ENCODE data around the gene MAP3K13. TPM values are rescaled to one million over a fixed set of nuclear protein-coding genes. Genes with fewer than 3 reads are reported as not detected.

MAP3K13 gene
- total RNA-seq, 2 donors from 2014 or later = 10.1 to 15.4 TPM

DNA sequence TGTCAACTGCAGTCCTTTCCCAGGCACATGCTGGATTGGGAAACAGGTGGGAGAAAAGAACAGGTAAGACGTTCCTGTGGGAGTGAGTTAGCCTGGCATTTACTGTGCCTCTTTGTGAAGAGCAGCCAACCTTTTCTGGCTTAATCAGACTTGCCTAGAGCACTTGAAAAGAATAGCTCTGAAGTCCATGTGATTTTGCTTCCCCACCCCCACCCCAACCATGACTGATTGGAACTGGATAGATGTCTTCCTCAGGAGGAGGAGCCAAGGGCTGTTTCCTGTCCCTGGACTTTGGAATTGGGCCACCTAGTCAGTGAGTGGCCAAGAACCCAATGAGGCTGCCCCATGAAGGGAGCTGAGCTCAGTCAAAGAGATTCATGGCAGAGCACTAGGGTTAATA, 140.6 kb downstream of the MAP3K13 start:
- H3K36me3 Mint-ChIP-seq = no peaks in the 10 kb centered on the region

GRCh38 chr3:185504636-185505035, 141.7 kb downstream of the MAP3K13 start:
- Mint-ChIP-seq H3K36me3 (no peaks in the 10 kb centered on the region), H3K4me3 (no peak overlapping the region), H3K27ac (no peak overlapping the region), H3K4me1 (ENCODE audit: low read depth in 2 of 2) (peaks cover 0 to 3% of the 10 kb centered on the region in 2 donors), H3K27me3 (peaks cover 5 to 7% of the 10 kb centered on the region in 2 donors), H3K9me3 (no peaks in the 10 kb centered on the region)
- no peak for ATAC-seq
- DNase-seq (ENCODE audit: low spot score) = no peak

More for the DNA sequence above, 140.6 kb downstream of the MAP3K13 start:
- Mint-ChIP-seq H3K9me3 (no peaks in the 10 kb centered on the region), H3K27ac (no peak overlapping the region), H3K4me3 (no peak overlapping the region), H3K4me1 (ENCODE audit: low read depth in 2 of 2) (peaks cover 0 to 9% of the 10 kb centered on the region in 2 donors), H3K27me3 (peaks cover 5 to 7% of the 10 kb centered on the region in 2 donors)
- ATAC-seq (no peak), DNase-seq (ENCODE audit: low spot score) (no peak)

GRCh38 chr3:185507883-185508282, 144.9 kb downstream of the MAP3K13 start:
- H3K9me3 Mint-ChIP-seq = no peaks in the 10 kb centered on the region
- H3K4me3 Mint-ChIP-seq = no peak overlapping the region
- H3K36me3 Mint-ChIP-seq = no peaks in the 10 kb centered on the region
- peaks cover 1 to 7% of the 10 kb centered on the region in 2 donors for H3K27me3 Mint-ChIP-seq
- no peak overlapping the region for H3K27ac Mint-ChIP-seq
- H3K4me1 Mint-ChIP-seq (ENCODE audit: low read depth in 2 of 2) = no peaks in the 10 kb centered on the region
- no peak for ATAC-seq
- DNase-seq (ENCODE audit: low spot score) = no peak

GRCh38 chr3:185508335-185508991, 145.5 kb downstream of the MAP3K13 start:
- no peaks in the 10 kb centered on the region for H3K4me1 Mint-ChIP-seq (ENCODE audit: low read depth in 2 of 2)
- H3K27ac Mint-ChIP-seq = no peak overlapping the region
- H3K9me3 Mint-ChIP-seq = no peaks in the 10 kb centered on the region
- H3K4me3 Mint-ChIP-seq = no peak overlapping the region
- H3K27me3 Mint-ChIP-seq = peaks cover 4 to 8% of the 10 kb centered on the region in 2 donors
- H3K36me3 Mint-ChIP-seq = no peaks in the 10 kb centered on the region
- no peak for DNase-seq (ENCODE audit: low spot score)
- ATAC-seq = no peak

- no peaks in the 10 kb centered on the region for H3K4me1 Mint-ChIP-seq (ENCODE audit: low read depth in 2 of 2)
- ATAC-seq = no peak
Measured at GRCh38 chr3:185511711-185512110, 148.8 kb downstream of the MAP3K13 start.

DNA sequence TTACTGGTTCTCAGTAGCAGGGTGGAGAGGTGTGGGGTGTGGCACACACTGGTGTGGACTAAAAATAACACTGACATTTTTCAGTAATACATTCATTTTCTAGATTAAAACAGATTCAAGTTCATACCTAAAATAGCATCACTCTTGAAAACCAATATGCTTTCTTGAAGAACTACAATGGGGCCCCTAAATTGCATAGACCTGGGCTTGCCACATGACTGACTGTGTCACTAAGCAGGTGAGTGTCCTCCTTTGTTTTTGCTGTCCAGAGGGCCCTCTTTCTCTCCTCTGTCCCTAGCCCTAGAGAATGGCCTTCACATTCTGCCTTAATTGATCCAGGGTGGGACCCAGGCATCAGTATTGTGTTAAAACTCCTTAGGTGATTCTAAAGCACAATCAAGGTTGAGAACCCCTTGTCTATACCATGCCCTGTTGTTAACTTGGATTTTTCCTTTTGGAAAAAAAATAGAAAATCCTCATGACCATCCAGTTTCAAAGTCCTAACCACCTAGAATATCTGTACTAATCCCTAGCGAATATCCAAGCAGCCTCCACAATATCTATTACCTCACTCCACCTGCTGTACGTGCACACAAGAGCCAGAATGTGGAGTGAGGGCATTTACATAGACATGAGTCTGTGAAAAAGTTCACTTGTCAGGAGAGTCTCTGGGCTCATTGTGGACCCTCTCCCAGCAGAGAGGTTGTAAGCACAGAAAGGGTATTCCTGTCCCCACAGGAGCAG, 154.6 kb downstream of the MAP3K13 start:
- Mint-ChIP-seq H3K36me3 (no peaks in the 10 kb centered on the region), H3K27ac (no peak overlapping the region), H3K4me3 (no peak overlapping the region), H3K4me1 (ENCODE audit: low read depth in 2 of 2) (no peaks in the 10 kb centered on the region), H3K27me3 (peaks cover 23 to 33% of the 10 kb centered on the region in 2 donors), H3K9me3 (no peaks in the 10 kb centered on the region)
- ATAC-seq = no peak
- DNase-seq (ENCODE audit: low spot score) = no peak

More at GRCh38 chr3:185511711-185512110, 148.8 kb downstream of the MAP3K13 start:
- no peak overlapping the region for H3K4me3 Mint-ChIP-seq
- peaks cover 15 to 21% of the 10 kb centered on the region in 2 donors for H3K27me3 Mint-ChIP-seq
- no peaks in the 10 kb centered on the region for H3K9me3 Mint-ChIP-seq
- no peak for DNase-seq (ENCODE audit: low spot score)
- H3K27ac Mint-ChIP-seq = no peak overlapping the region
- no peaks in the 10 kb centered on the region for H3K36me3 Mint-ChIP-seq

GRCh38 chr3:185519021-185519420, 156.1 kb downstream of the MAP3K13 start:
- H3K27me3 Mint-ChIP-seq = peaks cover 20 to 23% of the 10 kb centered on the region in 2 donors
- DNase-seq (ENCODE audit: low spot score) = no peak
- H3K27ac Mint-ChIP-seq = no peak overlapping the region
- H3K36me3 Mint-ChIP-seq = no peaks in the 10 kb centered on the region
- ATAC-seq = no peak
- no peaks in the 10 kb centered on the region for H3K4me1 Mint-ChIP-seq (ENCODE audit: low read depth in 2 of 2)
- H3K9me3 Mint-ChIP-seq = no peaks in the 10 kb centered on the region
- H3K4me3 Mint-ChIP-seq = no peak overlapping the region

- Mint-ChIP-seq H3K4me3 (no peak overlapping the region), H3K9me3 (no peaks in the 10 kb centered on the region), H3K27me3 (peaks cover 19 to 21% of the 10 kb centered on the region in 2 donors), H3K36me3 (no peaks in the 10 kb centered on the region), H3K27ac (no peak overlapping the region), H3K4me1 (ENCODE audit: low read depth in 2 of 2) (no peaks in the 10 kb centered on the region)
- no peak for DNase-seq (ENCODE audit: low spot score)
- ATAC-seq = no peak
Measured at GRCh38 chr3:185521349-185522138, 158.6 kb downstream of the MAP3K13 start.

DNA sequence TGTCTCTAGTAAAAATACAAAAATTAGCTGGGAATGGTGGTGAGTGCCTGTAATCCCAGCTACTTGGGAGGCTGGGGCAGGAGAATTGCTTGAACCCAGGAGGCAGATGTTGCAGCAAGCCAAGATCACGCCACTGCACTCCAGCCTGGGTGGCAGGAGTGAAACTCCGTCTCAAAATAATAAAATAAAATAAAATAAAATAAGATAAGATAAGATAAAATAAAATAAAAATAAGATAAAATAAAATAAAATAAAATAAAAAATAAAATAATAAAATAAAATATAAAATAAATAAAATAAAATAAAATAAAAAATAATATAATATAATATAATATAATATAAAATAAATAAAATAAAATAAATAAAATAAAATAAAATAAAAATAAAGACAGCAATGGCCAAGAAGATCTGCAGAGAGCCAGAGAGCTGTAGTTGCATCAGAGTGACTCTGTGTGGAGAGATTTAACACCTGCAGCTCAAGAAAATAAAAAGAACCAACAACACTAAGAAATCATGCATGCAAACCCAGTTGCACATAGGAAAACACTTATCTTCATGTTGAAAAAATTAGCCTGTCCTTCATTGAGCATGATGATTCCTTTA, 163.5 kb downstream of the MAP3K13 start:
- H3K27ac Mint-ChIP-seq = no peak overlapping the region
- no peaks in the 10 kb centered on the region for H3K9me3 Mint-ChIP-seq
- ATAC-seq (no peak), DNase-seq (ENCODE audit: low spot score) (no peak)
- no peaks in the 10 kb centered on the region for H3K36me3 Mint-ChIP-seq
- H3K27me3 Mint-ChIP-seq = peaks cover 13 to 19% of the 10 kb centered on the region in 2 donors
- H3K4me3 Mint-ChIP-seq = no peak overlapping the region
- H3K4me1 Mint-ChIP-seq (ENCODE audit: low read depth in 2 of 2) = no peaks in the 10 kb centered on the region

GRCh38 chr3:185527364-185527763, 164.4 kb downstream of the MAP3K13 start:
- Mint-ChIP-seq H3K9me3 (no peaks in the 10 kb centered on the region), H3K27ac (no peak overlapping the region), H3K4me3 (no peak overlapping the region), H3K4me1 (ENCODE audit: low read depth in 2 of 2) (no peaks in the 10 kb centered on the region), H3K36me3 (no peaks in the 10 kb centered on the region), H3K27me3 (peaks cover 13 to 15% of the 10 kb centered on the region in 2 donors)
- DNase-seq (ENCODE audit: low spot score) = no peak
- ATAC-seq = no peak

GRCh38 chr3:185528532-185528931, 165.6 kb downstream of the MAP3K13 start:
- Mint-ChIP-seq H3K9me3 (no peaks in the 10 kb centered on the region), H3K4me3 (no peak overlapping the region), H3K27ac (no peak overlapping the region), H3K4me1 (ENCODE audit: low read depth in 2 of 2) (no peaks in the 10 kb centered on the region), H3K36me3 (no peaks in the 10 kb centered on the region), H3K27me3 (peaks cover 13 to 15% of the 10 kb centered on the region in 2 donors)
- DNase-seq (ENCODE audit: low spot score) = no peak
- ATAC-seq = no peak

DNA sequence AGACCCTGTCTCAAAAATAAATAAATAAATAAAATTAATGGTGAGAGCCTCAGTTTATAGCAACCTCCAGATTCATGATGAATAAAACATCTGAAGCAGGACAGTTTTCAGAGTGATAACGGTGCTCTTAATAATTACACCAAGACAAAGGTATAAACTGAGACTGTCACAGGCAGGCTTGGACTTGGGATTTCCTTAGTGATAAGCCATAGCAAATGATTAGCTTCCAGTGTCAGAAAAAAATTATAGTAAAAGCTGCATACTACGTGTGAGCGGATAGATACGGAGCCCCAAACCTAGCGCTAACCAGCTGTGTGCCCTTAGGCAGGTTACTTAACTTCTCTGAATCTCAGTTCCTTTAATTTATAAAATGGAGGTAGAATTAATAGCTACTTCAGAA, 167.9 kb downstream of the MAP3K13 start:
- Mint-ChIP-seq H3K27ac (no peak overlapping the region), H3K4me1 (ENCODE audit: low read depth in 2 of 2) (no peaks in the 10 kb centered on the region), H3K4me3 (no peak overlapping the region), H3K27me3 (peaks cover 7 to 8% of the 10 kb centered on the region in 2 donors), H3K36me3 (no peaks in the 10 kb centered on the region), H3K9me3 (no peaks in the 10 kb centered on the region)
- DNase-seq (ENCODE audit: low spot score) (no peak), ATAC-seq (no peak)

- Mint-ChIP-seq H3K9me3 (no peaks in the 10 kb centered on the region), H3K27ac (no peak overlapping the region), H3K36me3 (no peaks in the 10 kb centered on the region), H3K4me1 (ENCODE audit: low read depth in 2 of 2) (peaks cover 5 to 9% of the 10 kb centered on the region in 2 donors), H3K27me3 (peaks cover 3 to 6% of the 10 kb centered on the region in 2 donors), H3K4me3 (no peak overlapping the region)
- ATAC-seq (no peak), DNase-seq (ENCODE audit: low spot score) (no peak)
Measured at GRCh38 chr3:185532901-185533300, 170.0 kb downstream of the MAP3K13 start.

Data from natural killer cell treated with Interleukin-12 subunit alpha and Interleukin-12 subunit beta and Interleukin-15 and Interleukin-18, amount 100 ng/mL, for 72 hours (primary cell).